Neural crest cell (in vitro differentiated cells): Measurements from ENCODE around the gene HSPB8. TPM values are rescaled to one million over a fixed set of nuclear protein-coding genes. Genes with fewer than 3 reads are reported as not detected.

Experiments used
- DNase-seq: peaks from one replicate; pipeline ENCODE4 v3.0.0; 2021; ENCODE audit warnings: low read depth, mixed read lengths, low spot score
- H3K27ac Mint-ChIP-seq: one replicate; pipeline ENCODE4 v1.8.0; 2021; ENCODE audit warnings: mild to moderate bottlenecking, mixed read lengths; ENCODE audit not compliant: unreplicated experiment
- H3K27me3 Mint-ChIP-seq: 2 replicates; pipeline ENCODE4 v1.8.0; 2021; ENCODE audit warnings: low read depth, mild to moderate bottlenecking, mixed read lengths
- H3K36me3 Mint-ChIP-seq: 2 replicates; pipeline ENCODE4 v1.8.0; 2021; ENCODE audit warnings: low read depth, mild to moderate bottlenecking, mixed read lengths
- H3K4me1 Mint-ChIP-seq: 2 replicates; pipeline ENCODE4 v1.8.0; 2021; ENCODE audit warnings: mixed read lengths
- H3K4me3 Mint-ChIP-seq: one replicate; pipeline ENCODE4 v1.8.0; 2021; ENCODE audit warnings: mild to moderate bottlenecking, mixed read lengths
- H3K9me3 Mint-ChIP-seq: 2 replicates; pipeline ENCODE4 v1.8.0; 2021; ENCODE audit warnings: mixed read lengths
- total RNA-seq: library from RNA; stranded (reverse); gene quantifications from 2 replicates; pipeline ENCODE4 v1.2.1, GENCODE V29; 2021
- TF ChIP-seq, protein P1 (sequence below): fragments of 200-600 bp; sonication (generic); conservative IDR thresholded peaks from 2 replicates; pipeline ENCODE4 v1.5.0; 2021; ENCODE audit warnings: antibody characterized with exemption, mild to moderate bottlenecking

Gene HSPB8
- total RNA-seq, 1 donor from 2014 or later = 0.58 TPM

DNA sequence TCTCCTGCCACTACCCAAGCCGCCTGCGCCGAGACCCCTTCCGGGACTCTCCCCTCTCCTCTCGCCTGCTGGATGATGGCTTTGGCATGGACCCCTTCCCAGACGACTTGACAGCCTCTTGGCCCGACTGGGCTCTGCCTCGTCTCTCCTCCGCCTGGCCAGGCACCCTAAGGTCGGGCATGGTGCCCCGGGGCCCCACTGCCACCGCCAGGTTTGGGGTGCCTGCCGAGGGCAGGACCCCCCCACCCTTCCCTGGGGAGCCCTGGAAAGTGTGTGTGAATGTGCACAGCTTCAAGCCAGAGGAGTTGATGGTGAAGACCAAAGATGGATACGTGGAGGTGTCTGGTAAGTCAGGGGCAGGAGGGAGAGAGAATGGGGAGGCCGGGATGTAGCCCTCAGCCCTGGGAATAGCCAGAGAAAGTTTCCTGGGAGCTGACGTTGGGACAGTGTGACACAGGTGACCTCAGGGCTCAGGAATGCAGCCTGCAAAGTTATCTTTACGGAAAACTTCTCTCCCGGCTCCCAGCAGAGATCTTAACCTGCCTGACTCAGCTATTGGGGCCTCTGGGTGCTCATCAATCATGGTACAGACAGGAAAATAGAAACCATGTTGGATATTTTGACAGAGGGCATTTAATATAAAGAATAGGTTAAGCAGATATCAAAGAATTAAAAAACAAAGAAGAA, 747 bp downstream of the HSPB8 start:
- TF ChIP-seq, protein P1, sequence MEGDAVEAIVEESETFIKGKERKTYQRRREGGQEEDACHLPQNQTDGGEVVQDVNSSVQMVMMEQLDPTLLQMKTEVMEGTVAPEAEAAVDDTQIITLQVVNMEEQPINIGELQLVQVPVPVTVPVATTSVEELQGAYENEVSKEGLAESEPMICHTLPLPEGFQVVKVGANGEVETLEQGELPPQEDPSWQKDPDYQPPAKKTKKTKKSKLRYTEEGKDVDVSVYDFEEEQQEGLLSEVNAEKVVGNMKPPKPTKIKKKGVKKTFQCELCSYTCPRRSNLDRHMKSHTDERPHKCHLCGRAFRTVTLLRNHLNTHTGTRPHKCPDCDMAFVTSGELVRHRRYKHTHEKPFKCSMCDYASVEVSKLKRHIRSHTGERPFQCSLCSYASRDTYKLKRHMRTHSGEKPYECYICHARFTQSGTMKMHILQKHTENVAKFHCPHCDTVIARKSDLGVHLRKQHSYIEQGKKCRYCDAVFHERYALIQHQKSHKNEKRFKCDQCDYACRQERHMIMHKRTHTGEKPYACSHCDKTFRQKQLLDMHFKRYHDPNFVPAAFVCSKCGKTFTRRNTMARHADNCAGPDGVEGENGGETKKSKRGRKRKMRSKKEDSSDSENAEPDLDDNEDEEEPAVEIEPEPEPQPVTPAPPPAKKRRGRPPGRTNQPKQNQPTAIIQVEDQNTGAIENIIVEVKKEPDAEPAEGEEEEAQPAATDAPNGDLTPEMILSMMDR = no peak
- Mint-ChIP-seq H3K9me3 (no peaks in the 10 kb centered on the region), H3K4me3 (no peak overlapping the region), H3K4me1 (peaks cover 32% of the 10 kb centered on the region), H3K27me3 (peaks cover 6% of the 10 kb centered on the region), H3K27ac (no peak overlapping the region), H3K36me3 (no peaks in the 10 kb centered on the region)
- no peak for DNase-seq

DNA sequence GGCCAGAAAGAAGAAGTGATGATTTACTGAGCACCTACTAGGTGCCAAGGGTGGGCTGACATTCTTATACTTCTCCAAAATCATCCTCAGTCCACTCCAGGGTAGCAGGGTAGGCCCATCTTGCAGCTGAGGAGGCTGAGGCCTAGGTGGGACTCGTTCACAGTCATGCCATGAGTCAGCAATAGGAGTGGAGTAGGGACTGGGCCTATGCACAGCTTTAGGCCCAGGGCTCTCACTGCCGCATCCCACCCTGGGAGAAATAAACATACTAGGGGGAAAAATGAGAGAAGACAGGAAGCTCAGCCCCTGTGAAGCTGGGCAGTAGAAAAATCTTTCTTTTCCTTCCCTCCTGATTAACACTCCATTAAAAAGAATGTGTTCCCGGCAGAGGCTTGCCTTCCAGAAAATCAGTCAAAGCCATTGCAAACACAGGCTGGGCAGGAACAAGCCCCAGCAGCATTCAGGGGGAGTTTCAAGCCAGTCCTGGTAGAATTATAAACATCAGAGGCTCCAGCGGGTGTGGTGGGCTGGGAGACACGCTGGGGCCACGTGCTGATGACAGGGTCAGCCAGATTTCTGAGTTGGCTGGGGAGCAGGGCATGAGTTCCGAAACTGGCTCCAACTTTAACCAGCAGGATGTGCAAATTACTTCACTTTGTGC, 1.8 kb downstream of the HSPB8 start:
- Mint-ChIP-seq H3K9me3 (no peaks in the 10 kb centered on the region), H3K27ac (no peak overlapping the region), H3K27me3 (peaks cover 6% of the 10 kb centered on the region), H3K4me1 (peaks cover 32% of the 10 kb centered on the region), H3K4me3 (peak overlapping the region; percentile 19), H3K36me3 (no peaks in the 10 kb centered on the region)
- TF ChIP-seq, protein P1 = no peak
- DNase-seq = no peak

DNA sequence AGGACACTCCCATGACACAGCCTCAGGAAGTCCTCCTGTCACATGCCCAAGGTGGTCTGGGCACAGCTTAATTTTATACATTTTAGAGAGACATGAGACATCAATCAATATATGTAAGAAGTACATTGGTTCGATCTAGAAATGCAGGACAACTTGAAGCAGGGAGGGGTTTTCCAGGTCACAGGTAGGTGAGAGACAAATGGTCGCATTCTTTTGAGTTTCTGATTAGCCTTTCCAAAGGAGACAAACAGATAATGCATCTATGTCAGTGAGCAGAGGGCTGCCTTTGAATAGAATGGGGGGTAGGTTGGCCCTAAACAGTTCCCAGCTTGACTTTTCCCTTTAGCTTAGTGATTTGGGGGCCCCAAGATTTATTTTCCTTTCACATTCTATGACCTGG, 2.5 kb downstream of the HSPB8 start:
- no peak for DNase-seq
- TF ChIP-seq, protein P1 = no peak
- peaks cover 4% of the 10 kb centered on the region for H3K27me3 Mint-ChIP-seq
- H3K9me3 Mint-ChIP-seq = no peaks in the 10 kb centered on the region
- no peak overlapping the region for H3K27ac Mint-ChIP-seq
- H3K36me3 Mint-ChIP-seq = no peaks in the 10 kb centered on the region
- H3K4me3 Mint-ChIP-seq = no peak overlapping the region
- H3K4me1 Mint-ChIP-seq = peaks cover 30% of the 10 kb centered on the region

DNA sequence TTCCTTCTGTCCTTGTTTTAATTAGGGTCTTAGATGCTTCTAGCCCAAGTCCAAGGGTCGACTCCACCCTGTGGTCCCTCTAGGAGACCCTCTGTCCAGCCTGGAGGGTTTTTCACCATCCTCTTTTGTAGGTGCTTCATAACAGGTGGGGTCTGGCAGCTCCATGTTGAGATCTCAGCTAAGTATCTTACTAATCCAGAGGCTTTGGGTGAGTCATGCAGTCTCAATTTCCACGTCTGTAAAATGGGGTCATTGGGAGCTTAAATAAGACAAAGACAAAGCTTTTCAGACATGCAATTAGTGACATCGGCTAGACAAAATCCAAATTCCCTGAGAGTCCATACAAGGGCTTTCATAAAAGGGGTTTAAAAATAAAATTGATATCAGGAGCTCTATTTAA, 3.2 kb downstream of the HSPB8 start:
- peaks cover under 1% of the 10 kb centered on the region for H3K27me3 Mint-ChIP-seq
- H3K36me3 Mint-ChIP-seq = no peaks in the 10 kb centered on the region
- TF ChIP-seq, protein P1 = no peak
- no peak overlapping the region for H3K27ac Mint-ChIP-seq
- no peak for DNase-seq
- peaks cover 22% of the 10 kb centered on the region for H3K4me1 Mint-ChIP-seq
- H3K4me3 Mint-ChIP-seq = no peak overlapping the region
- H3K9me3 Mint-ChIP-seq = no peaks in the 10 kb centered on the region

DNA sequence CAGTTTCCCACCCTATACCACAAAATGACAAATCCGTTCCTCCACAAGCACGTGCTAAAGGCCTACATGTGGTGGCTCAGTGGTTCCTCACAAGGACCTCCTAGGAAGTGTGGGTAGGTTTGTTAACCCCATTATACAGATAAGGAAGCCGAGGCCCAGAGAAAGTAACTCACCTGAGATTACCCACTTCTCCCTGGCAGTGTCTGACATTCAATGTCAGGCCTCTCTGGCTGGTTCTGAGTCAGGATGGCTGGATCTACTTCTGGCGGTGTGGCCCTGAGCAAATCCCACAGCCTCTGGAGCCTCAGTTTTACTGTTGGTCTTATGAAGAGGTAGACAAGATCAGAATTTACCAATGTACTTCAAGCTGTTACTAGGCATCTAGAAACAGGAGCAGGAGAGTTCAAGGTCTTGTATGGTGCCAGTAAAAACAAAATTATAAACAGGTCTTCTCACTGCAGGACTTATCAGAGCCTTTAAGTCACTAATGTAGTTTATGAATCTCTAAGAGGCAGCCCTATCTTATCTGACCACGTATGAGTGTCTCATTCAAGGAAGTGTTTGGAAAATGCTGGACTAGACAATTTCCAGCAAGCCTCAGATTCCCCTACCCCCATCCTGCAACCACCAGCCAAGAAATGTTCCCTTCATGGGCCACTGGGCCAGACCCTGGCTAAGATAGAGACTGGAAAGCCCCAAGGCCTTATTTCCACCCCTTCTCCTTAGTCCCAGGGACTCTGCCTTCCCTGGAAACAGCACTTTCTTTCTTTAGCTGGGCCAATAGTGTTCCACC, 4.2 kb downstream of the HSPB8 start:
- no peak overlapping the region for H3K27ac Mint-ChIP-seq
- DNase-seq = no peak
- no peak overlapping the region for H3K4me3 Mint-ChIP-seq
- peaks cover 21% of the 10 kb centered on the region for H3K4me1 Mint-ChIP-seq
- H3K36me3 Mint-ChIP-seq = no peaks in the 10 kb centered on the region
- no peaks in the 10 kb centered on the region for H3K9me3 Mint-ChIP-seq
- H3K27me3 Mint-ChIP-seq = no peaks in the 10 kb centered on the region
- TF ChIP-seq, protein P1 = no peak
